Kidney epithelial cell (primary cell): ENCODE measurements around the gene KCNIP4. TPM values are rescaled to one million over a fixed set of nuclear protein-coding genes. Genes with fewer than 3 reads are reported as not detected.

Experiments used
- DNase-seq: peaks from one replicate; pipeline ENCODE4 v3.0.0-alpha.2; 2010; ENCODE audit warnings: low read depth
- H3K27me3 ChIP-seq: 2 replicates; pipeline ENCODE4 v1.6.0; 2011; ENCODE audit warnings: low read length; ENCODE audit not compliant: control insufficient read depth, insufficient read depth
- H3K36me3 ChIP-seq: 2 replicates; pipeline ENCODE4 v1.5.1; 2011; ENCODE audit warnings: low read length; ENCODE audit not compliant: control insufficient read depth, insufficient read depth
- H3K4me3 ChIP-seq: 2 replicates; pipeline ENCODE4 v1.5.1; 2011; ENCODE audit warnings: low read depth, mild to moderate bottlenecking, control low read depth, low read length
- total RNA-seq: library from RNA; depleted of rRNA; stranded (reverse); fragments of >200 nt; gene quantifications from 2 replicates; pipeline ENCODE4 v1.2.3, GENCODE V29; 2015
- TF ChIP-seq, protein P1 (sequence below): IDR thresholded peaks from 2 replicates; pipeline ENCODE4 v1.5.1; 2011; ENCODE audit warnings: mild to moderate bottlenecking, moderate library complexity, low read length, control low read depth, inconsistent platforms; ENCODE audit not compliant: insufficient read depth, poor library complexity, severe bottlenecking

KCNIP4 gene
- total RNA-seq, 1 donor from 2014 or later = 5.5 TPM

DNA sequence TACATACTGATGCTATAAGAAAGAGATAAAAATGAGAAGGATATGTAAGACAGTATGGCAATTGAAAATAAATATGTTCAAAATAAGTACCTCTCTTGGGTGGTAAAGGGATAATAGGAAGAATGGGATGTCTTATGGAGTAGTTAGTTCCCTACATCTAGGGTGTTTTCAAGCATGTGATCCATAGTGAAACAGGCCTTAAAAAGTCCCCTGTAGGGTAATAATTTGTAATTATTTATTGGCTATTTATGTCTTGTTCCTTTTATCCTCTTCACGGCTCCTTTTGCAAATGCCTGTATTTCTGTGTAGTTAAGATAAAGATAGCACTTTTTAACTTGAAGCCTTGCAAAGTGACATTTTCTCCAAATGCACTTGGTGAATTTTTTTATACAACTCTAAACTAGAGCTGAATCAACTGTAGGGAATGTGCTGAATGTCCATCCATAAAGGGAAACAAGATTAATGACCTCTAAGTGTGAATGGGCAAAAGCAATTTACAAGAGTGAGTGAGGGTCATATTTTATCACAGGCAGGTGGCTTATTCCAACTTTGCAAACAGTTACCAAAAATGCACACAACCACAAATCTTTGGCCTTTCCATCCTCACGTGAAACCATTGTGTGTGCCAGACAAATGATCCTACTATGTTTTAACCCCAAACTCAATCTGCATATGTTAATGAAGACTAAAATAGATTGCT lies 299.0 kb downstream of the KCNIP4 start:
- no peaks in the 10 kb centered on the region for H3K27me3 ChIP-seq
- DNase-seq = no peak
- TF ChIP-seq, protein P1, sequence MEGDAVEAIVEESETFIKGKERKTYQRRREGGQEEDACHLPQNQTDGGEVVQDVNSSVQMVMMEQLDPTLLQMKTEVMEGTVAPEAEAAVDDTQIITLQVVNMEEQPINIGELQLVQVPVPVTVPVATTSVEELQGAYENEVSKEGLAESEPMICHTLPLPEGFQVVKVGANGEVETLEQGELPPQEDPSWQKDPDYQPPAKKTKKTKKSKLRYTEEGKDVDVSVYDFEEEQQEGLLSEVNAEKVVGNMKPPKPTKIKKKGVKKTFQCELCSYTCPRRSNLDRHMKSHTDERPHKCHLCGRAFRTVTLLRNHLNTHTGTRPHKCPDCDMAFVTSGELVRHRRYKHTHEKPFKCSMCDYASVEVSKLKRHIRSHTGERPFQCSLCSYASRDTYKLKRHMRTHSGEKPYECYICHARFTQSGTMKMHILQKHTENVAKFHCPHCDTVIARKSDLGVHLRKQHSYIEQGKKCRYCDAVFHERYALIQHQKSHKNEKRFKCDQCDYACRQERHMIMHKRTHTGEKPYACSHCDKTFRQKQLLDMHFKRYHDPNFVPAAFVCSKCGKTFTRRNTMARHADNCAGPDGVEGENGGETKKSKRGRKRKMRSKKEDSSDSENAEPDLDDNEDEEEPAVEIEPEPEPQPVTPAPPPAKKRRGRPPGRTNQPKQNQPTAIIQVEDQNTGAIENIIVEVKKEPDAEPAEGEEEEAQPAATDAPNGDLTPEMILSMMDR = no peak

DNA sequence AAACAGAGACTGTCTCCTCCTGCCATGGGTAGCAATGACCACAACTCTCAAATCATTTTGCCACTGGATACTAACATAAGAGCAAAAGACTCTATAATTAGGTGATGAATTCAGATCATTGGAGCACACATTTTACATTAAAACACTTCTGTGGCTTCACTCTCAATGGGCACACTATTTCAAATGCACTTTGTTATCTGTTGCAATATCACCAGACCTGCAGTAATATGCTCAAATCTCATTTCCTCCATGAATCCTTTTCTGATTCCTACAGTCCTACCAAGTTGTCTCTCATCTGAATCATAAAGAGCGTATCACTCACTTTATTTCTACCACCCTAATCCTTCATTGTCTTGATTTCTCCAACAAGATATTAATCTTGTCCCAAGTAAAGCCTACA lies 302.8 kb downstream of the KCNIP4 start:
- Histone ChIP-seq H3K4me3 (no peak overlapping the region), H3K36me3 (no peaks in the 10 kb centered on the region), H3K27me3 (no peaks in the 10 kb centered on the region)
- TF ChIP-seq, protein P1 = no peak
- no peak for DNase-seq

More for the DNA sequence above, 299.0 kb downstream of the KCNIP4 start:
- no peaks in the 10 kb centered on the region for H3K36me3 ChIP-seq
- H3K4me3 ChIP-seq = no peak overlapping the region

DNA sequence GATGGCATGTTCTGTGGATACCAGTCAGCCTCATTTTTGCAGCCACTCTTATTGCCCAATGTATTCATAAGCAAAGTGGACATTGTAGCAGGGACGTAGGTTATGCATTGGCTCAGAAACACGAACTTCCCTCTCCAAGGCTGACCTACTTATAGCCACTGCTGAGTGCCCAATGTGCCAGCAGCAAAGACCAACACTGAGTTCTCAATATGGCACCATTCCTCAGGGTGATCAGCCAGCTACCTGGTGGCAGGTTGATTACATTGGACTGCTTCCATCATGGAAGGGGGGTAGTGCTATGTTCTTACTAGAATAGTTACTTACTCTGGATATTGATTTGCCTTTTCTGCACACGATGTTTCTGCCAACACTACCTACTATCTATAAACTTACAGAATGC lies 306.9 kb downstream of the KCNIP4 start:
- no peaks in the 10 kb centered on the region for H3K27me3 ChIP-seq
- TF ChIP-seq, protein P1 = no peak
- DNase-seq = no peak

DNA sequence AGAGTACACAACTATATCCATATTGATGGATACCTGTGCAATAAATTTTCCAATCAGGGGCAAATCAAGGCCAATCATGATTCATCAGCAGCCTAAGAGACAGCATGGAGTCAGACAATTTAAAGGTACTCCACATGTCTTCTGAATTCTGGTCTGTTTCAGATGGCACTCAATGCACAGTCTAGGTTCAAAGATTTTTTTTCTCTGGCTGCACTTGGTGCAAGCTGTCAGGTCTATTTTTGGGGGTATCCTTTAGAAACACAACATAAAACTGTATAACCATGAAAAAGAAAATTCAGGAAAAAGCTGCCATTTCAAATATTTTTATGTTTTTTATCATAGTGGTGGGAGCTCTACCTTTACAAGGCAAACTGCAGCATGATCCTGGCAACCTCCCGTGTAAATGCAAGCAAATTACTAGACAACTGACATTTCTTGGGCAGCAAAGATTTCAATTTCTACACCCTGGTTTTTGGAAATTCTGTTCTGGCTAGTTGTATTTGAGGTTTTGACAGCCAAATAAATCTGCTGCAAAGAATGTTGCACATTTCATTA lies 310.3 kb downstream of the KCNIP4 start:
- TF ChIP-seq, protein P1 = no peak
- Histone ChIP-seq H3K36me3 (no peaks in the 10 kb centered on the region), H3K4me3 (no peak overlapping the region), H3K27me3 (no peaks in the 10 kb centered on the region)
- DNase-seq = no peak

More for the DNA sequence above, 306.9 kb downstream of the KCNIP4 start:
- Histone ChIP-seq H3K36me3 (no peaks in the 10 kb centered on the region), H3K4me3 (no peak overlapping the region)

DNA sequence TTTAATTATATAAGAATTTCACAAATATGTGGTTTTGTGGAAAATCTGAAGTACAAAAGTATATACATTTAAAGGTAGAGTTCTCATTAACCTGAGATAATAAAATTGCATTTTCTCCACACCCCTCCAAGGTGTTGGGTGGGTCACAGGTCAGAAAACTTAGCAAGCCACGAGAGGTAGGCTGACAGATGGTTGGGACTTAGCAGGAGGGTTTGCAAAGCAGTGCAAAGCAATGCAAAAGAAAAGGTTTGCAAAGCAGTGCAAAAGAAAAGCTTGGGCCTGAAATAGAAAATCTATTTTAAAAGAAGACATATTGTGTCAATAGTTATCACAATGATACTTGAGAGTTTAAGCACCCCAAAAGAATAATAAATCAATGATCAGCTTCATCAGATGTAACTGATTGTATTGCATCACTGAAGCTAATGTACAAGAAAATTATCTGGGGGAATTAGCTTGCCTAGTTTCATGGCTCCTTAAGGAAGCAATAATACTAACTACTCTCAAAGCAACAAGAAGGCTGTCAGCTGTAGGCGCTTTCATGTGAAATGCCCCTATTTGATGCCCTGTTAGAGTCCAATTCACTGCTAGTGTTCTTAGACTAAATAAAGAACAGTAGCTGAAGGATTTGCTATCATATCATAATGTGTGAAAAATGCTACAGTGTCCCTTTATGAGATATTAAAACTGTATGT lies 319.5 kb downstream of the KCNIP4 start:
- no peaks in the 10 kb centered on the region for H3K27me3 ChIP-seq
- no peak for DNase-seq
- H3K36me3 ChIP-seq = no peaks in the 10 kb centered on the region
- no peak overlapping the region for H3K4me3 ChIP-seq
- TF ChIP-seq, protein P1 = no peak
